ENCODE measurements around the gene TSHR. TPM values are rescaled to one million over a fixed set of nuclear protein-coding genes. Genes with fewer than 3 reads are reported as not detected.
"Not testable (repeated sequence)": the region's sequence is repeated elsewhere in the genome, so short reads cannot be mapped to it uniquely, and the experiment has no call there.

TSHR gene
- polyA plus RNA-seq, 3 donors = 0.10 to 1.3 (median 0.12) TPM

GRCh38 chr14:81068176-81068782, 112.9 kb downstream of the TSHR start:
- no peak for DNase-seq

- no peak for DNase-seq
Measured at GRCh38 chr14:81070511-81070910, 115.1 kb downstream of the TSHR start.

GRCh38 chr14:81085596-81085995, 130.2 kb downstream of the TSHR start:
- DNase-seq = no peak

GRCh38 chr14:81087230-81087629, 131.8 kb downstream of the TSHR start:
- no peak for DNase-seq

- no peak for DNase-seq
Measured at GRCh38 chr14:81091139-81091538, 135.7 kb downstream of the TSHR start.

- DNase-seq = no peak
Measured at GRCh38 chr14:81091660-81092059, 136.2 kb downstream of the TSHR start.

- no peak for DNase-seq
Measured at GRCh38 chr14:81093651-81094050, 138.2 kb downstream of the TSHR start.

GRCh38 chr14:81095539-81095938, 140.1 kb downstream of the TSHR start:
- no peak for DNase-seq

- DNase-seq = no peak
Measured at GRCh38 chr14:81096656-81097055, 141.2 kb downstream of the TSHR start.

- DNase-seq = no peak
Measured at GRCh38 chr14:81102217-81102616, 146.8 kb downstream of the TSHR start.

GRCh38 chr14:81103443-81103842, 148.0 kb downstream of the TSHR start:
- DNase-seq = no peak

- DNase-seq = no peak
Measured at GRCh38 chr14:81105378-81105777, 150.0 kb downstream of the TSHR start.

- DNase-seq = no peak
Measured at GRCh38 chr14:81105961-81106360, 150.5 kb downstream of the TSHR start.

GRCh38 chr14:81110186-81110585, 154.8 kb downstream of the TSHR start:
- no peak for DNase-seq

GRCh38 chr14:81113176-81113575, 157.8 kb downstream of the TSHR start:
- DNase-seq = no peak

GRCh38 chr14:81113945-81114820, 158.8 kb downstream of the TSHR start:
- not testable (repeated sequence) for DNase-seq

- no peak for DNase-seq
Measured at GRCh38 chr14:81120501-81120900, 165.1 kb downstream of the TSHR start.

GRCh38 chr14:81122326-81122725, 166.9 kb downstream of the TSHR start:
- no peak for DNase-seq

GRCh38 chr14:81123811-81124210, 168.4 kb downstream of the TSHR start:
- no peak for DNase-seq

- no peak for DNase-seq
Measured at GRCh38 chr14:81125536-81125935, 170.1 kb downstream of the TSHR start.

- DNase-seq = no peak
Measured at GRCh38 chr14:81127785-81128184, 172.4 kb downstream of the TSHR start.

- DNase-seq = no peak
Measured at GRCh38 chr14:81129242-81129641, 173.8 kb downstream of the TSHR start.

GRCh38 chr14:81132468-81132867, 177.0 kb downstream of the TSHR start:
- DNase-seq = peak; percentile 21

GRCh38 chr14:81133400-81133799, 178.0 kb downstream of the TSHR start:
- DNase-seq = no peak
